Measurements from ENCODE around the gene CTBP1. TPM values are rescaled to one million over a fixed set of nuclear protein-coding genes. Genes with fewer than 3 reads are reported as not detected.
A peak's percentile ranks its signal among the peaks of the same experiment; 100 is the strongest.

CTBP1 gene
- total RNA-seq, 3 donors from 2014 or later = 130 to 159 (median 133) TPM

- H3K27ac ChIP-seq = peak within 1 kb of the TSS; percentile 93 to 95
- no peaks in the 10 kb centered on the region for H3K27me3 ChIP-seq
- H3K36me3 ChIP-seq = no peaks in the 10 kb centered on the region
- H3K9me3 ChIP-seq = no peaks in the 10 kb centered on the region
- intact Hi-C loops (cut with DNase I; ENCODE audit: low total_unique reads) = loop anchor here (1.0 kb wide), 1 partner anchor 39 kb away; no protein-coding TSS in a partner anchor
- peak within 1 kb of the TSS; percentile 78 to 93 (median 84) for H3K4me3 ChIP-seq
- peak; percentile 97 to 99 for DNase-seq (ENCODE audit: low spot score in 2 of 2)
- H3K4me1 ChIP-seq = peaks cover 13 to 22% of the 10 kb centered on the region in 2 donors
- TF ChIP-seq POLR2A (IDR thresholded peaks at IDR 0.05) (peak; percentile 7), POLR2AphosphoS5 (IDR thresholded peaks at IDR 0.05) (peak; percentile 62 to 88 (median 74)), CTCF (IDR thresholded peaks at IDR 0.05) (no peak)
Measured at GRCh38 chr4:1289207-1290164, 40.6 kb upstream of the CTBP1 start, which contains the start of gene MAEA. TSS of gene MAEA (plus strand) at chr4:1289891. CDS start at chr4:1289914, 23 bp downstream.

- intact Hi-C loops (cut with DNase I; ENCODE audit: low total_unique reads) = loop anchor here (1.0 kb wide), 1 partner anchor 38 kb away; no protein-coding TSS in a partner anchor
- H3K9me3 ChIP-seq = no peaks in the 10 kb centered on the region
- peaks cover 12 to 19% of the 10 kb centered on the region in 2 donors for H3K4me1 ChIP-seq
- DNase-seq (ENCODE audit: low spot score in 2 of 2) = no peak
- H3K4me3 ChIP-seq = peak overlapping the region; percentile 78 to 93 (median 84)
- H3K27me3 ChIP-seq = no peaks in the 10 kb centered on the region
- TF ChIP-seq POLR2A (IDR thresholded peaks at IDR 0.05) = no peak
- TF ChIP-seq CTCF (IDR thresholded peaks at IDR 0.05) = no peak
- TF ChIP-seq POLR2AphosphoS5 (IDR thresholded peaks at IDR 0.05) = no peak
- H3K27ac ChIP-seq = peak overlapping the region in 1 of 2 donors; percentile 95
- no peaks in the 10 kb centered on the region for H3K36me3 ChIP-seq
Measured at GRCh38 chr4:1288786-1289185, 39.9 kb upstream of the CTBP1 start.

- no peak overlapping the region for H3K27ac ChIP-seq
- H3K36me3 ChIP-seq = no peaks in the 10 kb centered on the region
- H3K27me3 ChIP-seq = no peaks in the 10 kb centered on the region
- no peaks in the 10 kb centered on the region for H3K9me3 ChIP-seq
- no peak overlapping the region for H3K4me3 ChIP-seq
- peaks cover 2 to 4% of the 10 kb centered on the region in 2 donors for H3K4me1 ChIP-seq
- no peak for DNase-seq (ENCODE audit: low spot score in 2 of 2)
- TF ChIP-seq POLR2A (IDR thresholded peaks at IDR 0.05) (no peak), CTCF (IDR thresholded peaks at IDR 0.05) (no peak), POLR2AphosphoS5 (IDR thresholded peaks at IDR 0.05) (no peak)
- intact Hi-C loops (cut with DNase I; ENCODE audit: low total_unique reads) = no loop called here
Measured at GRCh38 chr4:1285790-1286553, 37.0 kb upstream of the CTBP1 start.

GRCh38 chr4:1285151-1285789, 36.3 kb upstream of the CTBP1 start:
- Histone ChIP-seq H3K36me3 (no peaks in the 10 kb centered on the region), H3K27me3 (no peaks in the 10 kb centered on the region), H3K9me3 (no peaks in the 10 kb centered on the region), H3K4me1 (no peaks in the 10 kb centered on the region), H3K27ac (no peak overlapping the region), H3K4me3 (no peak overlapping the region)
- no peak for DNase-seq (ENCODE audit: low spot score in 2 of 2)
- TF ChIP-seq CTCF (IDR thresholded peaks at IDR 0.05) = no peak
- TF ChIP-seq POLR2AphosphoS5 (IDR thresholded peaks at IDR 0.05) = no peak
- no peak for TF ChIP-seq POLR2A (IDR thresholded peaks at IDR 0.05)
- intact Hi-C loops (cut with DNase I; ENCODE audit: low total_unique reads) = no loop called here

All from breast epithelium (tissue), 4 donors.